Fibroblast of lung (primary cell): ENCODE data around the gene PCBP3.

ENCODE experiments used
- CTCF ChIP-seq, 2 donors: IDR thresholded peaks in 1 of 2; conservative IDR thresholded peaks in 1 of 2; 1 replicate in 1 of 2; 2 replicates in 1 of 2; pipeline ENCODE4 v1.5.1; 2011 to 2012; ENCODE audit warnings: low read length in 2 of 2, control low read depth in 1 of 2, inconsistent platforms in 1 of 2, low read depth in 1 of 2, mild to moderate bottlenecking in 1 of 2
- EZH2 ChIP-seq: IDR thresholded peaks from 2 replicates; pipeline ENCODE4 v1.5.1; 2012; ENCODE audit warnings: low read length, control low read depth, mild to moderate bottlenecking; ENCODE audit errors: missing control alignments

- no peak for TF ChIP-seq CTCF (conservative IDR thresholded peaks at IDR 0.05 in 1 of 2, IDR thresholded peaks at IDR 0.05 in 1 of 2; ENCODE audit: low read depth in 1 of 2, low read length in 2 of 2)
- TF ChIP-seq EZH2 = no peak
Observed at GRCh38 chr21:45872471-45872870, 228.9 kb downstream of the PCBP3 start.
